Stimulated activated naive CD4-positive, alpha-beta T cell (primary cell): Measurements from ENCODE around the gene TRIM28.
"Not testable (repeated sequence)": the region's sequence is repeated elsewhere in the genome, so short reads cannot be mapped to it uniquely, and the experiment has no call there.

Experiments used
- DNase-seq, 6 experiments: peaks; one replicate each; lab custom pipeline; 2025; lab: John Stamatoyannopoulos, UW

The TRIM28 gene

GRCh38 chr19:58519087-58519354, 24.8 kb upstream of the TRIM28 start:
- DNase-seq, result peak; percentile 24 to 65 (median 48)

GRCh38 chr19:58519355-58520256, 24.3 kb upstream of the TRIM28 start, which contains the start of gene ZBTB45:
ZBTB45 (minus strand) TSS chr19:58519810; CDS start chr19:58517673, 2,137 bp downstream.
- peak; percentile 79 to 95 (median 88) for DNase-seq

- DNase-seq, result no peak
These were observed 23.6 kb upstream of the TRIM28 start for GRCh38 chr19:58520257-58520599.

- no peak for DNase-seq
These were observed 22.2 kb upstream of the TRIM28 start for GRCh38 chr19:58521651-58522050.

GRCh38 chr19:58522709-58523108, 21.2 kb upstream of the TRIM28 start:
- DNase-seq, result no peak

- DNase-seq, result no peak
These were observed 14.5 kb upstream of the TRIM28 start for GRCh38 chr19:58529405-58529804.

- no peak for DNase-seq
These were observed 12.6 kb upstream of the TRIM28 start for GRCh38 chr19:58531034-58531840.

- no peak for DNase-seq
These were observed 8.0 kb upstream of the TRIM28 start for GRCh38 chr19:58535857-58536256.

GRCh38 chr19:58536852-58537798, 6.7 kb upstream of the TRIM28 start:
- no peak for DNase-seq

GRCh38 chr19:58538257-58539168, 5.4 kb upstream of the TRIM28 start:
- DNase-seq, result peak in 1 of 6 experiments; percentile 49

- DNase-seq, result not testable (repeated sequence)
These were observed 4.7 kb upstream of the TRIM28 start for GRCh38 chr19:58539169-58539559.

- not testable (repeated sequence) for DNase-seq
These were observed 1.1 kb upstream of the TRIM28 start for GRCh38 chr19:58542641-58543372.

GRCh38 chr19:58544591-58545285, 874 bp downstream of the TRIM28 start:
- no peak for DNase-seq

GRCh38 chr19:58545286-58546018, 1.6 kb downstream of the TRIM28 start:
- no peak for DNase-seq

GRCh38 chr19:58546019-58546530, 2.2 kb downstream of the TRIM28 start:
- DNase-seq, result no peak

GRCh38 chr19:58547323-58548312, 3.8 kb downstream of the TRIM28 start:
- DNase-seq, result no peak

GRCh38 chr19:58548859-58549663, 5.2 kb downstream of the TRIM28 start:
- no peak for DNase-seq
